DMS79 (cell line): ENCODE measurements around the gene CLDN3.

Experiments
- DNase-seq: peaks from one replicate; lab custom pipeline; 2025; lab: John Stamatoyannopoulos, UW

Gene CLDN3

GRCh38 chr7:73770860-73771670 is 995 bp upstream of the CLDN3 start:
- DNase-seq, result no peak

- DNase-seq, result no peak
Measured at GRCh38 chr7:73769481-73770001, 529 bp downstream of the CLDN3 start.

- peak; percentile 13 for DNase-seq
Measured at GRCh38 chr7:73768641-73769480, 1.2 kb downstream of the CLDN3 start.

GRCh38 chr7:73766556-73767229 is 3.4 kb downstream of the CLDN3 start:
- no peak for DNase-seq

- DNase-seq, result no peak
Measured at GRCh38 chr7:73762659-73762999, 7.4 kb downstream of the CLDN3 start.

GRCh38 chr7:73761854-73762658 is 8.0 kb downstream of the CLDN3 start:
- no peak for DNase-seq

- no peak for DNase-seq
Measured at GRCh38 chr7:73758581-73759138, 11.4 kb downstream of the CLDN3 start.

GRCh38 chr7:73749931-73750776 is 19.9 kb downstream of the CLDN3 start:
- DNase-seq, result no peak

- peak; percentile 83 for DNase-seq
Measured at GRCh38 chr7:73746378-73746777, 23.7 kb downstream of the CLDN3 start.

GRCh38 chr7:73742753-73743641 is 27.1 kb downstream of the CLDN3 start:
- peak; percentile 99 for DNase-seq

GRCh38 chr7:73742338-73742752 is 27.7 kb downstream of the CLDN3 start:
- DNase-seq, result peak; percentile 88

GRCh38 chr7:73741600-73741999 is 28.5 kb downstream of the CLDN3 start:
- DNase-seq, result peak; percentile 83

GRCh38 chr7:73740771-73741170 is 29.3 kb downstream of the CLDN3 start:
- DNase-seq, result no peak

- DNase-seq, result no peak
Measured at GRCh38 chr7:73740212-73740611, 29.9 kb downstream of the CLDN3 start.

GRCh38 chr7:73739387-73739767 is 30.7 kb downstream of the CLDN3 start:
- no peak for DNase-seq

- peak; percentile 93 for DNase-seq
Measured at GRCh38 chr7:73738612-73739386, 31.3 kb downstream of the CLDN3 start, which contains the start of gene ABHD11. Gene ABHD11 (minus strand): TSS chr7:73738802. CDS start chr7:73738770, 32 bp downstream.

- no peak for DNase-seq
Measured at GRCh38 chr7:73738220-73738611, 31.9 kb downstream of the CLDN3 start.

- no peak for DNase-seq
Measured at GRCh38 chr7:73737491-73738219, 32.4 kb downstream of the CLDN3 start.
